ENCODE results near the gene NTRK1.

The NTRK1 gene

DNA sequence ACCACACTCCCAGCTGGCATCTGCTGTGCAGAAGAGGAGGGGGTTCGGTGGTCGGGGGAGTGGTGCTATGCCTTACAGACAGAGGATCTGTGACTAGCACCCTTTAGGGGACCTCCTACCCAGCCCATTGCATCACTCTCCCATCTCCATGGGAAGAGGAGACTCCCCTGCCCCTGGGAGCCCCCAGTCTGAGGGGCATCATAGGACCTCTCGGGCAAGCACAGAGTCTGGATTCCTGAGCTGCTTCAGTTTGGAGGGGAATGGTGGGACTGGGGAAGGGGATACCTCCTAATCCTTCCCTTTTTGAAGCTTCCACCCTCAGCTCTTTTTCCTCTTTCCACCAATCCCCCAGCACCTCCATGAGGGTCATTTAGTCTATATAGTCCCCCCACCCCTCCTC, 3.1 kb upstream of the NTRK1 start:
- no peak for DNase-seq (ENCODE audit: low read depth in 2 of 2)

- no peak for DNase-seq (ENCODE audit: low read depth in 2 of 2)
Measured at GRCh38 chr1:156858555-156858956, 2.1 kb upstream of the NTRK1 start.

- DNase-seq (ENCODE audit: low read depth in 2 of 2) = no peak
Measured at GRCh38 chr1:156858959-156859522, 1.6 kb upstream of the NTRK1 start, which contains the start of gene INSRR. TSS of gene INSRR (minus strand) at chr1:156859117. CDS start at chr1:156858621, 496 bp downstream.

DNA sequence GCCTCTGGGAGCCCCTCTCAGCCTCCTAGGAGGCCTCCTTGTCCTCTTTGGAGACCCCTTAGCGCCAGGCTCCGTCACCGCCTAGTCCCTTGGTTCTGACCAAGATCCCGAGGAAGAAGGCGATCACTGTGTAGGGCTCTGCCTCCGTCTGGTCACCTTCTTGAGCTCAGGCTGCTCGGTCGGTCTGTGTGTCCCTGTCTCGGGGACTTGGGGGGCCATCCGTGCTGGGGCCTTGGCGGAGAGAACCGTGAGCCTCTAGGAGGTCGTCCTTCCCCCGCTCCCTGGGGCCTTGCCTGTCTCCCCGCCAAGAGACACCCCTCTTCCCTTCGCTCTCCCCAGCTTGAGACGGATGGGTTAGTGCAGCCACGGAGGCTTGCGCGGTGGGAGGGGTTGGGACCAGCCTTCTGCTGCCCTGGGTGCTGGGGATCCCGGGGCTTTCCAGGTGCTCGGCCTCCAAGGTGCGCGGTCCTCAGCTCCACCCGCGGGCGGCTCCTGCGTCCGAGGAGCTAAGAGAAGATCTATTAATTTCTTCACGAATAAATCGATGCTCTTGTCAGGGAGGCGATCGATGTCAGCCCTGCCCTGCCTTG, 1.0 kb upstream of the NTRK1 start:
- DNase-seq (ENCODE audit: low read depth in 2 of 2) = no peak

DNA sequence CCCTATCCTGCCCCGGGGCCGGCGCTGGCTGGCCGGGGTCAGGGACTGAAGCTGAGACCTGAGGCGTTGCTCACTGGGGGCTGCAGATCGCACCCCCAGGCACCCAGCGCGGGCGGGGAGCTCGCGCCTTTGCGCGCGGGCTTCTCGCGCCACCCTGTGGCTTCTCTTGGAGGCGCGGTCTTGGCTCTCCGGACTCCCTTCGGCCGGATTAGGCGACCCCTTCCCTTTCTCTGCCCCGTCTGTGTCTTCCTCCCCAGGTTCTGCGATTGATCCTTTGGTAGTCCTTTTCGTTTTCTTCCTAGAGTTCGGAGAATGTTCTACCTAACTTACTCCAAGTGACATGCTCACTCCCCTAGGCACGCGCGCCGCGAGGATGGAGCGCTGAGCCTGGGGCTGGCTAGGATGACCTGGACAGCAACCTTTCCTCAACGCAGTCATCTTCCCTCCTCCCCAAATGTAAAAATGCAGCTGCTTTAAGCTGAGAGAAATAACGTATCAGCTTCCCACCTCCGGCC, 495 bp upstream of the NTRK1 start:
- DNase-seq (ENCODE audit: low read depth in 2 of 2) = no peak

DNA sequence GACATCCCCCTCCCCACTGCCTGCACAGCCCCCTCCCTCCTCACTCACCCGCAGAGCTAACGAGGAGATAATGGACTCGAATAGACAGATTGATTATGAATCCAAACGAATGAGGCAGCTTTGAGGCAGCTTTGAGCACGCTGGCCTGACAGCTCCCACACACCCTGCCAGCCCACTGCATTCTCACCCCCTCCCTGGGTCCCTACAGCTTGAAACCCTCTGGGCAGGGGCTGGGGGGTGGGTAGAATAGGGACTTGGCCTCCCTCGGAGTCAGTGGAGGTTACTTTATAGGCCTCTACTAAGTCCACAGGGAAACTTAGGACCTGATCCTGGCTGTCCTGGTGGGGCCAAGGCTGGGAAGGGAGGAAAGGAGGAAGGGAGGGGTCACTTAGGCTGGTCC, 1.9 kb downstream of the NTRK1 start:
- no peak for DNase-seq (ENCODE audit: low read depth in 2 of 2)

- DNase-seq (ENCODE audit: low read depth in 2 of 2) = no peak
Measured at GRCh38 chr1:156862997-156863599, 2.4 kb downstream of the NTRK1 start.

- no peak for DNase-seq (ENCODE audit: low read depth in 2 of 2)
Measured at GRCh38 chr1:156863631-156864030, 3.0 kb downstream of the NTRK1 start.

GRCh38 chr1:156864796-156865195, 4.1 kb downstream of the NTRK1 start:
- DNase-seq (ENCODE audit: low read depth in 2 of 2) = no peak

GRCh38 chr1:156865258-156865657, 4.6 kb downstream of the NTRK1 start:
- no peak for DNase-seq (ENCODE audit: low read depth in 2 of 2)

DNA sequence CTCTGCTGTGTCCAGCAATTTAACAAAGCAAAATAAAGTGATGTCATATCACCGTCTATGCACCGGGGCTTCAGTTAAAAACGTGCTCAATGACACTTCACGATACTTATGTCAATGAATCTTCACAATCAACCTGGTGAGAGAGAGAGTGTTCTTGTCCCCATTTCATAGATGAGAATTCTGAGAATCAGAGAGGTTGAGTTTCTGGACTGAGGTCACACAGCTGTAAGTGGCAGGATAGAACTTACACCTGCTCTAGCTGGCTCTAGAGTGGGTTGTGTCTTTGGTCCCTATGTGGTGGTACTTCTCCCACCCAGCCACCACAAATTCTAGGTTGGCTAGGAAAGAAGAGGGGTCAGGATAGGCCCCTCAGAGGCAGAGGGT, 5.2 kb downstream of the NTRK1 start:
- DNase-seq (ENCODE audit: low read depth in 2 of 2) = no peak

GRCh38 chr1:156866249-156866909, 5.7 kb downstream of the NTRK1 start:
- no peak for DNase-seq (ENCODE audit: low read depth in 2 of 2)

GRCh38 chr1:156868341-156868740, 7.7 kb downstream of the NTRK1 start:
- DNase-seq (ENCODE audit: low read depth in 2 of 2) = no peak

DNA sequence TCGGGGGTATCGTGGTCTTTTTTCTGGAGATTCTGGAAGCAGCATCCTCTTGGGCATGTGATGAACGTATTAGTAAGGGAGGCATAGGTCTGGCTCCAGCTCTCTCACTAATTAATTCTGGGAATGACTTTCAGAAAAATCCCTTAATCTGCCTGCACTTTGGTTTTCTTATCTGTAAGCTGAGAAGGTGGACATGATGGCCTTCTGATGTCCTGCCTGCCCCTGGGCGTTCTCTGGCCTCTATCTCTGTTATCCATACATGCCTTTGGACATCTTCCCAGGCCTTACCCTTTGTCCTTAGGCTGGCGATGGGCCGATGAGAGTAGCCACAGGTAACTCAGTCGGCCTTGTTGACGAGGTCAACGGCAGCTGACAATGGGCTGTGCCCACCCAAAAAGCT, 8.8 kb downstream of the NTRK1 start:
- no peak for DNase-seq (ENCODE audit: low read depth in 2 of 2)

DNA sequence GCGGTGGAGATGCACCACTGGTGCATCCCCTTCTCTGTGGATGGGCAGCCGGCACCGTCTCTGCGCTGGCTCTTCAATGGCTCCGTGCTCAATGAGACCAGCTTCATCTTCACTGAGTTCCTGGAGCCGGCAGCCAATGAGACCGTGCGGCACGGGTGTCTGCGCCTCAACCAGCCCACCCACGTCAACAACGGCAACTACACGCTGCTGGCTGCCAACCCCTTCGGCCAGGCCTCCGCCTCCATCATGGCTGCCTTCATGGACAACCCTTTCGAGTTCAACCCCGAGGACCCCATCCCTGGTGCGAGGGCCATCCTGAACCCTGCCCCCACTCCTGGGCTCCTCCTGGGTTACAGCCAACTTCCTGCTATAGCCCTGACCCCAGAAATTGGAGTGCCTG, 13.0 kb downstream of the NTRK1 start:
- DNase-seq (ENCODE audit: low read depth in 2 of 2) = no peak

GRCh38 chr1:156874142-156874541, 13.5 kb downstream of the NTRK1 start:
- no peak for DNase-seq (ENCODE audit: low read depth in 2 of 2)

- no peak for DNase-seq (ENCODE audit: low read depth in 2 of 2)
Measured at GRCh38 chr1:156874572-156875340, 14.1 kb downstream of the NTRK1 start.

DNA sequence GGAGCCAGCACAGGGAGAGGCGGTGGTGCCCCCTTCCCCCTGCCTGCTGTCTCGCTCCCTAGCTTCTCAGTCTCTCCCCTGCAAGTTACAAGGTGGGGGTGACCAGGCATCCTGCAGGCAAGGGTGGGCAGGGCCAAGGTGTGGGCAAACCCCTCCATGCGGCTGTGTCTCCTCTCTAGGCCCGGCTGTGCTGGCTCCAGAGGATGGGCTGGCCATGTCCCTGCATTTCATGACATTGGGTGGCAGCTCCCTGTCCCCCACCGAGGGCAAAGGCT, 14.6 kb downstream of the NTRK1 start:
- no peak for DNase-seq (ENCODE audit: low read depth in 2 of 2)

DNA sequence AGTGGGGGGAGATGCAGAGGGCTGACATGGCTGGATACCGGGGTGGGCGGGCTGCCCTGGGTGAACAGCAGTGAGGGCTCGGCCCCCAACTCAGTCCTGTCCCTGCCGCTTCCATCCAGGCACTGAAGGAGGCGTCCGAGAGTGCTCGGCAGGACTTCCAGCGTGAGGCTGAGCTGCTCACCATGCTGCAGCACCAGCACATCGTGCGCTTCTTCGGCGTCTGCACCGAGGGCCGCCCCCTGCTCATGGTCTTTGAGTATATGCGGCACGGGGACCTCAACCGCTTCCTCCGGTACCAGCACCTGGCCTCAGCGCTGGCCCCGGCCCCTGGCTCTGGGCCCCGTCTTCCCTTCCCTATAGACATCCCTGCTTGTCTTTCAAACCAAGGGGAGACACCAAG, 15.6 kb downstream of the NTRK1 start:
- no peak for DNase-seq (ENCODE audit: low read depth in 2 of 2)

GRCh38 chr1:156877433-156878170, 16.9 kb downstream of the NTRK1 start:
- DNase-seq (ENCODE audit: low read depth in 2 of 2) = no peak

GRCh38 chr1:156879876-156880275, 19.2 kb downstream of the NTRK1 start:
- DNase-seq (ENCODE audit: low read depth in 2 of 2) = no peak

- DNase-seq (ENCODE audit: low read depth in 2 of 2) = no peak
Measured at GRCh38 chr1:156880473-156880872, 19.8 kb downstream of the NTRK1 start.

Data from stimulated activated CD8-positive, alpha-beta memory T cell treated with anti-CD3 and anti-CD28 coated beads, Interleukin-15, amount 100 ng/mL, for 4 hours (primary cell).